HepG2 (cell line): ENCODE results near the gene MAPK1. TPM values are rescaled to one million over a fixed set of nuclear protein-coding genes. Genes with fewer than 3 reads are reported as not detected.

Experiments
- ATAC-seq: fragments of 200-7000 bp; cut with Tn5 transposase; 3 replicates; pipeline ENCODE4 v1.9.1; 2020; ENCODE audit warnings: mild to moderate bottlenecking, moderate library complexity
- BruUV-seq: library from RNA; stranded (reverse); fragments of 400-500 nt; replicated peaks from 2 replicates; lab custom pipeline; 2021; lab: Mats Ljungman, UMichigan
- CTCF ChIA-PET: fragments of 300-600 bp; formaldehyde crosslinking; extraction: SDS; loops from one replicate; lab custom pipeline; 2021; ENCODE audit warnings: low total read pairs, inconsistent platforms, low intra/inter-chr PET ratio; lab: Yijun Ruan, JAX
- POLR2A ChIA-PET: fragments of 350-600 bp; sonication (Branson Sonifier 250); formaldehyde crosslinking; loops from one replicate; lab custom pipeline; 2020; ENCODE audit warnings: antibody characterized with exemption, inconsistent platforms; lab: Yijun Ruan, JAX
- DNase-seq: peaks from one replicate; pipeline ENCODE4 v3.0.0-alpha.2; 2015; ENCODE audit warnings: low spot score
- FAIRE-seq: peaks from 3 replicates; lab custom pipeline; 2011; peaks lifted over from hg19 to GRCh38; lab: Jason Lieb, UNC
- H2AFZ ChIP-seq: one replicate; pipeline ENCODE4 v1.6.1; 2011; ENCODE audit warnings: low read length, inconsistent platforms
- H3K27ac ChIP-seq: fragments of 300-600 bp; 3 replicates; pipeline ENCODE4 v1.8.0; 2011; ENCODE audit warnings: mixed run types, mild to moderate bottlenecking, mixed read lengths, low read length, inconsistent platforms; ENCODE audit not compliant: insufficient read depth; ENCODE audit errors: extremely low read length
- H3K27me3 ChIP-seq, 2 experiments: fragments of 200-600 bp in 1 of 2; 2 replicates in 1 of 2; 3 replicates in 1 of 2; pipeline versions ENCODE4 v1.6.0 to v1.8.0; 2011; ENCODE audit warnings: low read length in 2 of 2, mild to moderate bottlenecking in 2 of 2, moderate library complexity in 2 of 2, inconsistent platforms in 1 of 2; ENCODE audit not compliant: insufficient read depth in 2 of 2, control insufficient read depth in 1 of 2
- H3K36me3 ChIP-seq, 2 experiments: fragments of 200-600 bp in 1 of 2; replicated peaks in 1 of 2; 2 replicates in 1 of 2; 3 replicates in 1 of 2; pipeline versions ENCODE4 v1.5.1 to v1.8.0; 2011; ENCODE audit warnings: low read length in 2 of 2, inconsistent platforms in 1 of 2; ENCODE audit not compliant: insufficient read depth in 2 of 2, control insufficient read depth in 1 of 2
- H3K4me1 ChIP-seq: 2 replicates; pipeline ENCODE4 v1.5.1; 2012; ENCODE audit warnings: low read length, inconsistent platforms; ENCODE audit not compliant: insufficient read depth
- H3K4me2 ChIP-seq: 2 replicates; pipeline ENCODE4 v1.6.0; 2011; ENCODE audit warnings: low read depth, low read length, inconsistent platforms
- H3K4me3 ChIP-seq, 3 experiments: fragments of 200-600 bp in 1 of 3; sonication (generic), shearing (Covaris generic) in 1 of 3; replicated peaks in 1 of 3; 2 replicates each; pipeline ENCODE4 v1.5.1; 2011 to 2016; ENCODE audit warnings: low read length in 3 of 3, inconsistent platforms in 2 of 3, low read depth in 2 of 3, mild to moderate bottlenecking in 2 of 3, control low read depth in 1 of 3, mixed read lengths in 1 of 3; ENCODE audit not compliant: insufficient read depth in 1 of 3
- H3K79me2 ChIP-seq: one replicate; pipeline ENCODE4 v1.6.1; 2011; ENCODE audit warnings: low read length, inconsistent platforms; ENCODE audit not compliant: insufficient read depth
- H3K9ac ChIP-seq: 2 replicates; pipeline ENCODE4 v1.6.0; 2011; ENCODE audit warnings: mild to moderate bottlenecking, low read depth, low read length, inconsistent platforms; ENCODE audit not compliant: insufficient read depth
- H3K9me3 ChIP-seq: 2 replicates; pipeline ENCODE4 v1.5.1; 2012; ENCODE audit warnings: mild to moderate bottlenecking, low read length
- H4K20me1 ChIP-seq: 2 replicates; pipeline ENCODE4 v1.6.0; 2011; ENCODE audit warnings: inconsistent platforms, mild to moderate bottlenecking, low read length, moderate library complexity; ENCODE audit not compliant: insufficient read depth
- CCDC6 ChIP-seq: sonication (generic); formaldehyde crosslinking; IDR thresholded peaks from 2 replicates; pipeline ENCODE4 v1.8.1; 2022; ENCODE audit warnings: mild to moderate bottlenecking, missing genetic modification reagents, moderate library complexity
- FOSL1 ChIP-seq: sonication (generic); formaldehyde crosslinking; IDR thresholded peaks from 2 replicates; pipeline ENCODE4 v1.9.0; 2021; ENCODE audit warnings: missing genetic modification reagents, borderline replicate concordance
- HOXD1 ChIP-seq: sonication (generic); formaldehyde crosslinking; IDR thresholded peaks from 2 replicates; pipeline ENCODE4 v1.5.0; 2020; ENCODE audit warnings: missing genetic modification reagents
- ISL2 ChIP-seq: sonication (generic); formaldehyde crosslinking; IDR thresholded peaks from 2 replicates; pipeline ENCODE4 v1.5.0; 2020; ENCODE audit warnings: missing genetic modification reagents
- KLF11 ChIP-seq: IDR thresholded peaks from 2 replicates; pipeline ENCODE4 v1.6.1; 2016; ENCODE audit warnings: missing compliant biosample characterization
- KLF6 ChIP-seq: IDR thresholded peaks from 2 replicates; pipeline ENCODE4 v1.8.0; 2016; ENCODE audit warnings: missing biosample characterization, missing genetic modification reagents
- MXD3 ChIP-seq: IDR thresholded peaks from 2 replicates; pipeline ENCODE4 v1.6.1; 2016; ENCODE audit warnings: mild to moderate bottlenecking, missing biosample characterization, missing genetic modification reagents
- PLRG1 ChIP-seq: fragments of 450-650 bp; conservative IDR thresholded peaks from 2 replicates; pipeline ENCODE4 v1.6.1; 2016
- PRDM10 ChIP-seq: sonication (generic); formaldehyde crosslinking; IDR thresholded peaks from 2 replicates; pipeline ENCODE4 v1.4.0; 2020; ENCODE audit warnings: low read depth, missing genetic modification reagents
- TEAD2 ChIP-seq: sonication (generic); formaldehyde crosslinking; IDR thresholded peaks from 2 replicates; pipeline ENCODE4 v1.9.0; 2021; ENCODE audit warnings: missing genetic modification reagents
- TFAP4 ChIP-seq: sonication (generic); IDR thresholded peaks from 2 replicates; pipeline ENCODE4 v1.6.1; 2016; ENCODE audit warnings: low read depth, borderline replicate concordance
- TGIF2 ChIP-seq: IDR thresholded peaks from 2 replicates; pipeline ENCODE4 v1.6.1; 2016; ENCODE audit warnings: control low read depth, missing compliant biosample characterization
- ZMAT3 ChIP-seq: sonication (generic); formaldehyde crosslinking; conservative IDR thresholded peaks from 2 replicates; pipeline ENCODE4 v1.7.0; 2021; ENCODE audit warnings: missing genetic modification reagents
- ZNF646 ChIP-seq: sonication (generic); formaldehyde crosslinking; IDR thresholded peaks from 2 replicates; pipeline ENCODE4 v1.9.0; 2021; ENCODE audit warnings: mild to moderate bottlenecking, missing genetic modification reagents
- WGBS: methylation state at CpG from one replicate; pipeline ENCODE4 v1.1.6; 2017; ENCODE audit warnings: low lambda C conversion rate; 5-methylcytosine and 5-hydroxymethylcytosine counted together
- in situ Hi-C: cut with HindIII; loops from 2 replicates; pipeline ENCODE4 v1.10.0; 2017; ENCODE audit warnings: low pct_unique_long_range_greater_than_20kb; ENCODE audit not compliant: extremely low pct_ligation_motif_present
- intact Hi-C: fragments of 100-400 bp; cut with micrococcal nuclease; formaldehyde crosslinking; loops from one replicate; pipeline ENCODE4 v1.10.0; 2022; ENCODE audit not compliant: unreplicated experiment
- polyA plus RNA-seq, 8 experiments: library from polyadenylated mRNA; depleted of rRNA in 3 of 8; stranded (reverse) in 7 of 8; unstranded in 1 of 8; fragments of >200 nt; fragmentation: Illumina TruSeq in 4 of 8; extraction: Trizol in 4 of 8; gene quantifications; 2 replicates each; pipeline versions ENCODE4 v1.2.1 to v1.2.3, GENCODE V29; 2011 to 2016; ENCODE audit warnings: low read depth in 4 of 8, missing spikeins in 1 of 8, mixed read lengths in 1 of 8; ENCODE audit not compliant: insufficient read depth in 1 of 8
- total RNA-seq, 5 experiments: library from RNA; depleted of rRNA; stranded (reverse); fragments of >200 nt; fragmentation: Illumina TruSeq; extraction: Trizol; gene quantifications; 2 replicates each; pipeline ENCODE4 v1.2.3, GENCODE V29; 2016; ENCODE audit warnings: low read depth in 1 of 5

The MAPK1 gene
- total and polyA plus RNA-seq, 2 of the 13 experiments (the other 11 are each of a cell fraction or from before 2014, with no cell fraction given): 107 to 114 TPM

- no peak for TF ChIP-seq ZNF646 (CRISPR knock-in tag)
- TF ChIP-seq MXD3: no peak
- TF ChIP-seq TEAD2 (CRISPR knock-in tag): no peak
Measured at GRCh38 chr22:21815357-21815756, 52.1 kb downstream of the MAPK1 start (continued).

- Histone ChIP-seq H3K36me3 (peaks cover 2 to 26% of the 10 kb centered on the region in 2 experiments; a peak in 4 of 5 replicates), H3K27me3 (no peaks in the 10 kb centered on the region), H3K4me1 (no peaks in the 10 kb centered on the region), H2AFZ (no peak overlapping the region), H3K27ac (no peak overlapping the region), H4K20me1 (peaks cover 12% of the 10 kb centered on the region), H3K9me3 (no peaks in the 10 kb centered on the region), H3K4me2 (no peak overlapping the region), H3K79me2 (peaks cover 79% of the 10 kb centered on the region), H3K9ac (no peak overlapping the region), H3K4me3 (no peak overlapping the region)
- WGBS: 92% methylated on average over 1 of the region's 1 CpG
- ATAC-seq (no peak), DNase-seq (no peak), FAIRE-seq (no peak)
- intact Hi-C loops: no loop called here
- ChIA-PET POLR2A (no interaction called here), CTCF (no interaction called here)
- BruUV-seq: no TSS peak
- in situ Hi-C loops: no loop called here
- TF ChIP-seq CCDC6 (CRISPR knock-in tag): no peak
- no peak for TF ChIP-seq ISL2 (CRISPR knock-in tag)
- TF ChIP-seq FOSL1 (CRISPR knock-in tag): no peak
- TF ChIP-seq PLRG1: no peak
- no peak for TF ChIP-seq PRDM10
- no peak for TF ChIP-seq TFAP4
- TF ChIP-seq TGIF2: no peak
- no peak for TF ChIP-seq HOXD1 (CRISPR knock-in tag)
- TF ChIP-seq KLF6 (CRISPR knock-in tag): no peak
- TF ChIP-seq ZMAT3 (CRISPR knock-in tag): no peak
- TF ChIP-seq KLF11 (CRISPR knock-in tag): no peak
Measured at GRCh38 chr22:21811982-21812381, 55.5 kb downstream of the MAPK1 start.
